ENCODE results near the gene CASQ1.
A peak's percentile ranks its signal among the peaks of the same experiment; 100 is the strongest.

Gene CASQ1

GRCh38 chr1:160168609-160169369, 21.6 kb upstream of the CASQ1 start:
- DNase-seq (ENCODE audit: low read depth): peak; percentile 51

- no peak for DNase-seq (ENCODE audit: low read depth)
Observed at GRCh38 chr1:160169553-160170399, 20.6 kb upstream of the CASQ1 start.

- DNase-seq (ENCODE audit: low read depth): no peak
Observed at GRCh38 chr1:160171354-160171753, 19.0 kb upstream of the CASQ1 start.

DNA sequence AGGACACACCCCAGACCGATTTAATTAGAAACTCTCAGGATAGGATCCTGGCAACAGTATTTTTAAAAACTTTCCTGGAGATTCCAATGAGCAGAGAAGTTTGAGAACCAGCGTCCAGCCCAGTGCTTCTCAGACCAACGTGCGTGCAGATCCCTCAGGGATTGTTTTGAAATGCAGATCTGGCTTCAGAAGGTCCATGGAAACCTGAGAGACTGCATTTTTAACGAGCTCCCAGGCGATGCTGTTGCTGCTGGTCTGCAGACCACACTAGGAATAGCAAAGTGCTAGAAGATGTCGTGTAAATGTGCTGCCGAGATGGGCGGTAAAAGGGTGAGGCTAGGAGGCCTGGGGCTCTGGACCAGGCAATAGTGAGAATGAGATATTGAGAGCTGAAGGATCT, 18.4 kb upstream of the CASQ1 start:
- no peak for DNase-seq (ENCODE audit: low read depth)

DNA sequence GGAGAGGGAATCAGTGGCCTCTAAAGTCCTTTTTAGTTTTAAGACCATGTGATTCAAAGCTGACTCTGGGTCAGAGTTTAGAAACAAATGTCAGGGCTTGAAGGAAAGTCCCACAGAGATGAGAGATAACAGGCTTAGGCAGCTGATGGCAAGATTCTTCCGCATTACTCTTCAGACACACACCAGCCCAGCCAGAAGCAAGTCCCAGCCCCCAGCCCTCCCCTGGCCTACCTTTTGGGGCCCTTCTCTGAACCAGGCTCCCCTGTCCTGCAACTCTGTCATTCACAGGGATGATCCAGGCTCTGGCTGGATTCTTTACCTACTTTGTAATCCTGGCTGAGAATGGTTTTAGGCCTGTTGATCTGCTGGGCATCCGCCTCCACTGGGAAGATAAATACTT, 13.1 kb upstream of the CASQ1 start:
- DNase-seq (ENCODE audit: low read depth): no peak

DNA sequence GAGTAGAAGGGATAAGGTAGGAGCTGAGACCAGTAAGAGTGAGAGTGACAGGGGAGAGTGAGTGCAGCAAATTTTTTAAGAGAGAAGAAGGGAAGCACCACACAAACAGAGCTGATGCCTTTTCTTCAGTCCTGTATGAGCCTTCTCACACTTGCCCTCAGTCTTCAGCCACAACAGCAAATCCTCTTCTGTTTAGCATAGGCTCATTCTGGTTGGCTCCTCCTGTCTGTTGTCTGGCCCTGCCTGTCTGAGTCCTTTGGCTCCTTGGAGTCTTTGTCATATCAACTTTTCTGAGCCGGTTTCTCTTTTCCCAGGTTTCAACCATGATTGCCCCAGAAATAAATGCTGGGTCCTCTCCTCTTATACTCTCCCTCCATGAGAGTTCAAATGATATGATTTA, 12.7 kb upstream of the CASQ1 start:
- no peak for DNase-seq (ENCODE audit: low read depth)

- no peak for DNase-seq (ENCODE audit: low read depth)
Observed at GRCh38 chr1:160178731-160179130, 11.6 kb upstream of the CASQ1 start.

DNA sequence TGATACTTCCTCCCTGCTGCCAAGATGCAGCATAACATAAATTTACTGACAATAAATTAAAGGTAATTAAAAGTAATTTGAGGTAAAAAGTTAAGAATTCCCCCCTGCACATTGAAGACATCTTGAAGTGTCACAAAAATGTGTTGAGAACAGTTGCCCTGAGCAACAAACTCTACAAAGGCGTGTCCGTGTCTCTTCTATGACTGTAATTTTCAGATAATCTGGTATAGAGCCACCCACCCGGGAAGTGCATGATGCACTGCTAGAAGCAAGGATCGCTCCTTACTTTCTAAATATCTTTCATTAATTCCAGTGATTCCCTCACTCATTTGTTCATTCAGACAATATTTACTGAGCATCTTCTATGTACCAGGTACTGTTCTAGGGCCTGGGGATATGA, 11.0 kb upstream of the CASQ1 start:
- no peak for DNase-seq (ENCODE audit: low read depth)

- no peak for DNase-seq (ENCODE audit: low read depth)
Observed at GRCh38 chr1:160186246-160186645, 4.1 kb upstream of the CASQ1 start.

GRCh38 chr1:160186729-160187128, 3.6 kb upstream of the CASQ1 start:
- DNase-seq (ENCODE audit: low read depth): no peak

- no peak for DNase-seq (ENCODE audit: low read depth)
Observed at GRCh38 chr1:160187407-160187806, 3.0 kb upstream of the CASQ1 start.

DNA sequence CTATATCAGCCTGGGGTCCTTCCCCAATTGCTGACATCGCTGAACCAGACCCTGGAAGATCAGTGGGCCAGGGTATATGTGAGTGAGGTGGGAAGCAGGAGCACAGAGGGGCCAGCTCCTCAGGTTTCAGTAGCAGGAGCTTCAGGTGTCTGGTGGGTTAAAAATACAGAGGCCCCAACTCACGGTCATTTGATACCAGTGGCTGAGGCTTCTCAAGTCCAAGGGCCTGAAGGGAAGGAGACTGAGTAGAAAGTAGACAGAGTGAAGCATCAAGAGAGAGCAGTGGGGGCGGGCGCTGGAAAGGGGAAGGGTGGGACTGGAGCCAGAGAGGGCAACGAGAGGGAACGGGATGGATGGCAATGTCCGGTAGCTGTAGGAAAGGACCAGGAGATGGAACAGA, 2.0 kb upstream of the CASQ1 start:
- no peak for DNase-seq (ENCODE audit: low read depth)

GRCh38 chr1:160191756-160192155, 1.4 kb downstream of the CASQ1 start:
- no peak for DNase-seq (ENCODE audit: low read depth)

DNA sequence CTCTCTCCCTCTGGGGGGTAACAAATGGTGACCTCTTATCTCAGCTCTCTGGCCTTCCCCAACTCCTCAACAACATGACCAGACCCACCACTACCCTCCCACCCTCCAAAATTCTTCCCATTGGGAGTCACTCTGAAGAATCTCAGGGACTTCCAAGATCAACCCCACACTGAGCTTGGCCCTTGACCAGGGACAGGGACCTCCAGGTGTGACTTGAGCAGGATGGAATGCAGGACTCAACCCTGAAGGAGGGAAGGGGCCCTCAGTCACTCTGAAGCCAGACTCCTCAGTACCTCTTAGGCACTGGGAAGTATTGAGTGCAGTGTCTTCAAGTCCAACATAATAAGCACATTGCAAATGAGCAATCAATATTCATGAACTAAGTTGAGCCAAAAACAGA, 1.9 kb downstream of the CASQ1 start:
- DNase-seq (ENCODE audit: low read depth): no peak

DNA sequence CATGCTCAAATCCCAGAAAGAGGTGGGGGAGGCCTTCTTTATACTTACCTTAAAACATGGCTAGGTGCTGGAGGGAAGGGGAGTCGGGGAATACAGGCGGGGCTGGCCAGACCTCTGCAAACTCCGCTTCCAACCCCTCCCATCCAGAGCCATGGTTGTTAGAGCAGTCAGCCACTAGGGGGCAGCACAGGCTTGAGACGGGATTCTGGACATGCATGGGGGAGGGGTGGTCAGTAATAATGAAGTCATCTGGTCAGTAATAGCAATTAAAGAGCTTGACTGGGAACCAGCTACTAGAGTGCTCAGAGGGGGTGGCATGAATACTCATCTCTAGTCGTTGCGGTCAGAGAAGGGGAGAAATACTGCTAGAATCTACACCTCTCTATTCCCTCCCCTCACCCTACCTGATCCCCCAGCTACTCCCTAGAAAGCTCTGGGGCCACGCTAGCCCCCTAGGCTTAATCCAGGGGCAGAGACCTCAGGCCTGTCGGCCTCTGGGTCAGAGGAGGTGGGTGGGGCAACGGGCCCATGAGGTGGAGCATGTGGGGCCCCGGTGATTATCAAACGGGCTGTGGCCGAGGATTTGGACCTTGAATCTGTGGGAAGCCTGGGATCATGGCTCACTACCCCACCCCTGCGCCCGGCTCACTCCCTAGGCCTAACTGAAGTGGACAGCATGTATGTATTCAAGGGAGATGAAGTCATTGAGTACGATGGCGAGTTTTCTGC, 2.9 kb downstream of the CASQ1 start:
- peak; percentile 72 for DNase-seq (ENCODE audit: low read depth)

GRCh38 chr1:160193832-160194736, 3.7 kb downstream of the CASQ1 start:
- DNase-seq (ENCODE audit: low read depth): no peak

DNA sequence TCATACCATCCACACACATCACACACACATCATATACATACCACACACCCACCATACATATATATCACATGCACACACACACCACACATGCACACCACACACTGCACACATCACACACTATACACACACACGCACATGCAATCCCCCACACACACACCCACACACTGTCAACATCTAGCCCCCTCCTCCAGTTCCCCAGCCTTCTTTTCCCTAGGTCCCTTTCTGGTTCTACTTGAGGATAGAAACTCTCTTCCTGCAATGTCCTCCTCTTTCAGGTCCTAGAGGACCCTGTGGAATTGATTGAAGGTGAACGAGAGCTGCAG, 4.3 kb downstream of the CASQ1 start:
- no peak for DNase-seq (ENCODE audit: low read depth)

- DNase-seq (ENCODE audit: low read depth): no peak
Observed at GRCh38 chr1:160196143-160196542, 5.8 kb downstream of the CASQ1 start.

DNA sequence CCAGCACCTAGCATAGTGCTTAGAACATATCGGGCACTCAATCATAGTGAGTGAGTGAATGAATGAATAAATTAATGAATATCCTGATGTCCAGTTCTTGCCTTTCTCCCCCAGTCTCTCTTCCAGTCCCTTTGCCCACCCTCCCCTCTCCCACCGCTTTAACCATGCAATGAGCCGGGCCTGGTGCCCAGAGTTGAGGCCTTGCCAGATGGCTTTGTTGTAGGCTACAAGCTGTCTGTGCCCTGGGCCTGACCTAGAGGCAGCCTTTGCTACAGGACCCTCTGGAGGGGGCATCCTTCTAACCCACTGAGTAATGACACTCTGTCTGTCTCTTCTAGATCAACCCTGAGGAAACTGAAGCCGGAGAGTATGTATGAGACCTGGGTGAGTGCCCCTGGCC, 6.9 kb downstream of the CASQ1 start:
- DNase-seq (ENCODE audit: low read depth): no peak

GRCh38 chr1:160200786-160201185, 10.4 kb downstream of the CASQ1 start:
- no peak for DNase-seq (ENCODE audit: low read depth)

- no peak for DNase-seq (ENCODE audit: low read depth)
Observed at GRCh38 chr1:160204526-160205241, 14.3 kb downstream of the CASQ1 start.
